22Rv1 (cell line): ENCODE measurements around the gene CFAP74.

ENCODE experiments used
- H3K27ac ChIP-seq: fragments of 450-650 bp; 2 replicates; pipeline ENCODE4 v1.5.1; 2017
- CTCF ChIP-seq: fragments of 450-650 bp; IDR thresholded peaks from 2 replicates; pipeline ENCODE4 v1.5.1; 2017; ENCODE audit warnings: mild to moderate bottlenecking
- ZFX ChIP-seq: fragments of 450-650 bp; IDR thresholded peaks from 2 replicates; pipeline ENCODE4 v1.6.1; 2017; ENCODE audit warnings: antibody characterized with exemption, borderline replicate concordance

The CFAP74 gene

GRCh38 chr1:1875932-1876331 is 127.7 kb downstream of the CFAP74 start:
- no peak overlapping the region for H3K27ac ChIP-seq
- TF ChIP-seq CTCF (no peak), ZFX (no peak)

- TF ChIP-seq ZFX (no peak), CTCF (no peak)
- H3K27ac ChIP-seq: no peak overlapping the region
Measured at GRCh38 chr1:1874901-1875300, 128.7 kb downstream of the CFAP74 start.

DNA sequence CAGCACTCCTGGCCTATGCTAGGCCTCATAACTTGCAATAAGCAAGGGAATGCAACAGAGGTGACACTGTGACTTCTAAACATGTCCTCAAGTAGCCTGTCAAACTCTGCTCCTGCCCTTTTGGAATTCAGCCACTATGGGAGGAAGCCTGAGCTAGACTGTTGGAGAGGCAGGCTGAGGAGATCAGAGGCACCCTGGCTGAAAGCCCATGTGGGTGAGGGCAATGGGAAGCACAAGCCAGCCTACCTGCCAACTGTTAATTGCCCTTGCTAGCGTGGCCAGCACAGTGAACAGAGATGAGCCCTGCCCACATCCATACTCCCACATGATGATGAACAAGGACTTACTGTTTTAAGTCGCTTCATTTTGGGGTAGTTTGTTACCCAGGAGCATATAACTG is 130.4 kb downstream of the CFAP74 start:
- no peak overlapping the region for H3K27ac ChIP-seq
- TF ChIP-seq ZFX (no peak), CTCF (no peak)

DNA sequence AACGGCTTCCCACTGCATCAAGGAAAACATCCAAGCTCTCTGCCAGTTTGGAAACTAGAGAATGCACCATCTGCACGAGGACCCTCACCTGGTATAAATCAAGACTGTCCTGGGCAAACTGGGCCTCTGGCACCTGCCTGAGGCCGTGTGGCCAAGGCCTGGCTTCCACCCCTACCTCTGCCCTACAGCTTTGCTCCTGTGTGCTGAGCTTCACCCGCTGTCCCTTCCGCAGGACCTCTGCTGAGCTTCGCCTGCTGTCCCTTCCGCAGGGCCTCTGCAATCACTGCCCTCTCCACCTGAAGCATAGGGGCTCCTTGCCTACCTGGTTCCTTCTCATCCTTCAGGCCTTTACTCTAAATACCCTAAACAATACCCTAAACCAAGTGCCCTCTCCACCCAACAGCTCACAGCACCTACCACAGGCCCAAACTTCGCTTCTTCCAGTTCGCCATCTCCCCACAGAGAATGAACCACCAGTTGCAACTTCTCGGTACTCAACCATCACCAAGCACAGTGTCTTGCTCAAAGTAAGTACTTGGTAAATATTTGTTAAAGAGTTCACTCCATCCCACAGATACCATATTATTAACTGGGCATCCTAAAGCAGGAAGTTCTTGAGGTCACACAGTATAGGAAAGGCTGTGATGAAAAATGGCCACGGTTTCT is 131.1 kb downstream of the CFAP74 start:
- no peak for TF ChIP-seq CTCF
- TF ChIP-seq ZFX: no peak
- no peak overlapping the region for H3K27ac ChIP-seq
